A549 (cell line): ENCODE measurements around the gene CFAP77. TPM values are rescaled to one million over a fixed set of nuclear protein-coding genes. Genes with fewer than 3 reads are reported as not detected.

ENCODE experiments used
- ATAC-seq, 2 experiments: fragments of 200-7000 bp in 1 of 2; fragments of >200 bp in 1 of 2; cut with Nextera tagmentation in 1 of 2; cut with Tn5 transposase in 1 of 2; 3 replicates each; pipeline versions ENCODE4 v1.8.0 to v1.9.1; 2018 to 2020; ENCODE audit warnings: mild to moderate bottlenecking in 1 of 2, moderate library complexity in 1 of 2
- CTCF ChIA-PET: fragments of 300-600 bp; sonication (Branson Sonifier 250); formaldehyde crosslinking; extraction: SDS; loops from one replicate; lab custom pipeline; 2021; ENCODE audit warnings: antibody characterized with exemption, inconsistent platforms; lab: Yijun Ruan, JAX
- POLR2A ChIA-PET: fragments of 350-600 bp; formaldehyde crosslinking; extraction: SDS; loops from one replicate; lab custom pipeline; 2021; ENCODE audit warnings: antibody characterized with exemption, inconsistent platforms; lab: Yijun Ruan, JAX
- DNase-seq, 2 experiments: peaks; one replicate each; pipeline versions ENCODE4 v3.0.0 to v3.0.0-alpha.2; 2011 to 2016; ENCODE audit warnings: low read depth in 1 of 2, low spot score in 1 of 2
- FAIRE-seq: peaks from 2 replicates; lab custom pipeline; 2011; peaks lifted over from hg19 to GRCh38; lab: Jason Lieb, UNC
- H3K27ac ChIP-seq, 2 experiments: fragments of >200 bp; sonication (Bioruptor Twin); formaldehyde crosslinking; 3 replicates each; pipeline ENCODE4 v1.5.1; 2016 to 2017
- H3K4me1 ChIP-seq: fragments of >200 bp; sonication (Bioruptor Twin); formaldehyde crosslinking; 3 replicates; pipeline ENCODE4 v1.6.1; 2016
- H3K4me2 ChIP-seq: fragments of >200 bp; sonication (Bioruptor Twin); formaldehyde crosslinking; 3 replicates; pipeline ENCODE4 v1.6.1; 2016
- H3K4me3 ChIP-seq: fragments of >200 bp; sonication (Bioruptor Twin); formaldehyde crosslinking; 3 replicates; pipeline ENCODE4 v1.5.1; 2016
- H3K9me3 ChIP-seq: fragments of >200 bp; sonication (Bioruptor Twin); formaldehyde crosslinking; 3 replicates; pipeline ENCODE4 v1.6.1; 2016
- ATOH8 ChIP-seq: fragments of 250-450 bp; sonication (Bioruptor Pico); IDR thresholded peaks from 2 replicates; pipeline ENCODE4 v1.5.0; 2020; ENCODE audit warnings: low read depth, mild to moderate bottlenecking, moderate library complexity
- BCL3 ChIP-seq: fragments of >200 bp; sonication (Bioruptor Twin); formaldehyde crosslinking; IDR thresholded peaks from 3 replicates; pipeline ENCODE4 v1.6.1; 2016
- CBX2 ChIP-seq: fragments of 200-600 bp; sonication (generic); IDR thresholded peaks from 2 replicates; pipeline ENCODE4 v1.6.1; 2016; ENCODE audit warnings: low read depth, mild to moderate bottlenecking, borderline replicate concordance
- CBX8 ChIP-seq: fragments of 200-600 bp; sonication (generic); IDR thresholded peaks from 2 replicates; pipeline ENCODE4 v1.6.1; 2016
- CTCF ChIP-seq: fragments of >200 bp; sonication (Bioruptor Twin); formaldehyde crosslinking; IDR thresholded peaks from 3 replicates; pipeline ENCODE4 v1.5.1; 2016
- ELK1 ChIP-seq: fragments of 150-350 bp; IDR thresholded peaks from 2 replicates; pipeline ENCODE4 v1.6.1; 2014; ENCODE audit warnings: low read depth, mild to moderate bottlenecking, low read length
- EP300 ChIP-seq, 2 experiments: fragments of >200 bp; sonication (Bioruptor Twin); formaldehyde crosslinking; IDR thresholded peaks; 2 replicates in 1 of 2; 3 replicates in 1 of 2; pipeline ENCODE4 v1.6.1; 2016 to 2017
- FOSB ChIP-seq: fragments of 250-450 bp; sonication (Bioruptor Pico); IDR thresholded peaks from 2 replicates; pipeline ENCODE4 v1.5.0; 2020; ENCODE audit warnings: mild to moderate bottlenecking, moderate library complexity
- FOSL2 ChIP-seq, 2 experiments: fragments of 450-650 bp in 1 of 2; fragments of >200 bp in 1 of 2; sonication (Bioruptor Twin) in 1 of 2; formaldehyde crosslinking; IDR thresholded peaks; 2 replicates each; pipeline versions ENCODE4 v1.5.0 to v1.6.1; 2016 to 2020; ENCODE audit warnings: mild to moderate bottlenecking in 1 of 2, moderate library complexity in 1 of 2
- KDM5A ChIP-seq: fragments of 200-600 bp; sonication (generic); IDR thresholded peaks from 2 replicates; pipeline ENCODE4 v1.6.1; 2016; ENCODE audit warnings: antibody characterized with exemption, mild to moderate bottlenecking
- NR3C1 ChIP-seq: fragments of >200 bp; sonication (Bioruptor Twin); formaldehyde crosslinking; IDR thresholded peaks from 3 replicates; pipeline ENCODE4 v1.6.1; 2017
- RCOR1 ChIP-seq: fragments of 150-350 bp; IDR thresholded peaks from 2 replicates; pipeline ENCODE4 v1.6.1; 2014; ENCODE audit warnings: antibody characterized with exemption, low read length, low read depth
- SREBF2 ChIP-seq: fragments of 450-650 bp; IDR thresholded peaks from 2 replicates; pipeline ENCODE4 v1.6.1; 2014; ENCODE audit warnings: mild to moderate bottlenecking, moderate library complexity
- TFCP2L1 ChIP-seq: fragments of 250-450 bp; sonication (Bioruptor Pico); IDR thresholded peaks from 2 replicates; pipeline ENCODE4 v1.5.0; 2021; ENCODE audit warnings: mild to moderate bottlenecking
- WGBS: methylation state at CpG from one replicate; pipeline ENCODE4 v1.1.6; 2017; ENCODE audit errors: missing lambda C conversion rate; 5-methylcytosine and 5-hydroxymethylcytosine counted together
- polyA plus RNA-seq, 4 experiments: library from polyadenylated mRNA; depleted of rRNA in 3 of 4; stranded (reverse); fragments of >200 nt; fragmentation: RNase III in 1 of 4; extraction: RNeasy Plus Mini Kit Qiagen cat#74134 plus additional on column Dnase treatment in 1 of 4; gene quantifications; 2 replicates in 3 of 4; 3 replicates in 1 of 4; pipeline ENCODE4 v1.2.3, GENCODE V29; 2011 to 2017

Gene CFAP77
- polyA plus RNA-seq, 2 of the 4 experiments (the other 2 are of a cell fraction) = 0.05 TPM; not detected in 1

- 62% methylated on average over 17 of the region's 17 CpGs for WGBS
- H3K4me3 ChIP-seq = no peak overlapping the region
- FAIRE-seq = no peak
- no peaks in the 10 kb centered on the region for H3K4me1 ChIP-seq
- CTCF ChIA-PET = interaction anchor here (0.8 kb wide), 1 partner anchor 25 kb away, joined by 3 read pairs; no protein-coding TSS in a partner anchor
- POLR2A ChIA-PET = no interaction called here
- no peak for TF ChIP-seq BCL3
- no peak for TF ChIP-seq CTCF
- TF ChIP-seq NR3C1 = no peak
- no peak for TF ChIP-seq RCOR1
- DNase-seq = no peak
- no peak overlapping the region for H3K27ac ChIP-seq
- H3K4me2 ChIP-seq = no peak overlapping the region
- H3K9me3 ChIP-seq = no peaks in the 10 kb centered on the region
- no peak for ATAC-seq
Measured at GRCh38 chr9:132482196-132482813, 72.3 kb downstream of the CFAP77 start.

GRCh38 chr9:132485393-132485792 is 75.4 kb downstream of the CFAP77 start:
- ATAC-seq = no peak
- H3K4me1 ChIP-seq = no peaks in the 10 kb centered on the region
- ChIA-PET POLR2A (no interaction called here), CTCF (interaction anchor here (0.9 to 1.4 kb wide), 4 partner anchors 16 to 89 kb away, joined by 3 to 5 read pairs (median 4); no protein-coding TSS in a partner anchor)
- no peak overlapping the region for H3K27ac ChIP-seq
- TF ChIP-seq FOSB (CRISPR knock-in tag) (no peak), KDM5A (no peak), ATOH8 (CRISPR knock-in tag) (no peak), ELK1 (no peak), CTCF (no peak), NR3C1 (no peak), CBX8 (no peak), CBX2 (no peak), SREBF2 (no peak), EP300 (IDR thresholded peaks at IDR 0.05) (no peak)
- TF ChIP-seq, all 56 proteins: peak for 0
- H3K4me2 ChIP-seq = no peak overlapping the region
- H3K9me3 ChIP-seq = no peaks in the 10 kb centered on the region
- FAIRE-seq (no peak), DNase-seq (no peak)
- H3K4me3 ChIP-seq = no peak overlapping the region
- 61% methylated on average over 14 of the region's 14 CpGs for WGBS

GRCh38 chr9:132486706-132487350 is 76.8 kb downstream of the CFAP77 start:
- TF ChIP-seq TFCP2L1 (CRISPR knock-in tag) = no peak
- no peak for TF ChIP-seq FOSL2 (IDR thresholded peaks at IDR 0.05)
- no peak for TF ChIP-seq FOSL2 (CRISPR knock-in tag; IDR thresholded peaks at IDR 0.05)
- TF ChIP-seq NR3C1 = no peak
- WGBS = 60% methylated on average over 24 of the region's 32 CpGs
- no peak overlapping the region for H3K4me3 ChIP-seq
- no peak for DNase-seq
- FAIRE-seq = no peak
- POLR2A ChIA-PET = no interaction called here
- H3K27ac ChIP-seq = no peak overlapping the region
- CTCF ChIA-PET = interaction anchor here (1.2 kb wide), 1 partner anchor 21 kb away, joined by 4 read pairs; no protein-coding TSS in a partner anchor
- H3K9me3 ChIP-seq = no peaks in the 10 kb centered on the region
- ATAC-seq = no peak
- H3K4me2 ChIP-seq = no peak overlapping the region
- no peaks in the 10 kb centered on the region for H3K4me1 ChIP-seq
